ENCODE results near the gene KCTD17.

The KCTD17 gene

DNA sequence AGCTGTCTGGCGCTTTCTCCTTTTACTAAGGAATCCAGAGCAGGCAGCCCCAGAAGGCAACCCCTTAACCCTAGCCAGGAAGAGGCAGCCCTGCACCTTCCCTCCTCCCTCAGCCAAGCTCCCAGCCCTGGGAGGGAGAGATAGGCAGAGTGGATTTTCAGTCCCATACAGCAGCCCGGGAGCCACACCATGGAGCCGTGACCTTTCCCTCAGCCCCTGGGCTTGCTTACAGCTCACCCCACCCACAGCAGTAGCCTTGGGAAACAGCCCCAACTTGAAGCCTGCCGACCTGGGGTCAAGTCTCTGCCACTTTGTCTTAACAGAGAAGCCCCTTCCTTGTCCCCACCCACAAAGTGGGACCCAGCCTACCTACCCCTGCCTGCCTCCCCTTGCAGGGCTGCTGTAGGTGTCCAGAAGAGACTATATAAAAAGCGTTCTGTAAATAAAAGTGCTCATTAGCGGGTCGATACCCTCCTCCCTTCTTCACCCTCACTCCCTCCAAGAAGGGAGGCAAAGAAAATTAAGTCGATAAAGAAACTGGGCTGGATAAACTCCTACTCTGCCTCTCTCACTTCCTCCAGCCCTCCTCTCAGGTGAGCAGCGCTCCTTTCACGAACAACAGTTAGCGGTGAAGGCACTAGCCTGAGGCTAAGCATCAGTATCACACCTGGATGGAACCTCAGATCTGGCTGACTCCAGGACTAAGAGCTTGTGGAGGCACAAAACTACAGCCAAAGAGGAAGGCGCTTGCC lies 36.5 kb upstream of the KCTD17 start:
- H3K27me3 ChIP-seq (ENCODE audit: control insufficient read depth, insufficient read depth, low read length), result no peaks in the 10 kb centered on the region
- H3K9ac ChIP-seq (ENCODE audit: low read length), result peak overlapping the region; percentile 17
- peaks cover 3% of the 10 kb centered on the region for H3K36me3 ChIP-seq (ENCODE audit: control insufficient read depth, insufficient read depth, low read length)
- peak overlapping the region; percentile 19 for H3K4me3 ChIP-seq (ENCODE audit: low read length)
- H3K27ac ChIP-seq (ENCODE audit: low read depth, low read length), result no peak overlapping the region
- H3K4me1 ChIP-seq (ENCODE audit: control insufficient read depth, insufficient read depth, low read length), result peaks cover 7% of the 10 kb centered on the region

DNA sequence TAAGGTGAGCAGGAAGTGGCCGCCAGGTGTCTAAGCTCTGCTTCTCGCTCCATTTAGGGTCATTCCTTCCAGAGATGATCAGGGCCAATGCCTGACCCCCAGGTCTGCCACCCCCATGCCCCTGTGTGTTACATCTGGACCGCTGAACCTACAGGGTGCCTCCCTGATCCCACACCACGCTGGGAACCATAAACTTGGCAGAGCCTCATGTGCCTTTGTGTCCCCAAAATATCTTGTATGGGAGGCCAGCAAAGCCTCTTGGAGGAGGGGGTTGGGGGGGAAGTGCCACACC lies 36.0 kb upstream of the KCTD17 start:
- peaks cover 9% of the 10 kb centered on the region for H3K4me1 ChIP-seq (ENCODE audit: control insufficient read depth, insufficient read depth, low read length)
- H3K27ac ChIP-seq (ENCODE audit: low read depth, low read length), result no peak overlapping the region
- H3K36me3 ChIP-seq (ENCODE audit: control insufficient read depth, insufficient read depth, low read length), result peaks cover 3% of the 10 kb centered on the region
- H3K9ac ChIP-seq (ENCODE audit: low read length), result peak overlapping the region; percentile 17
- peak overlapping the region; percentile 19 for H3K4me3 ChIP-seq (ENCODE audit: low read length)
- H3K27me3 ChIP-seq (ENCODE audit: control insufficient read depth, insufficient read depth, low read length), result no peaks in the 10 kb centered on the region

DNA sequence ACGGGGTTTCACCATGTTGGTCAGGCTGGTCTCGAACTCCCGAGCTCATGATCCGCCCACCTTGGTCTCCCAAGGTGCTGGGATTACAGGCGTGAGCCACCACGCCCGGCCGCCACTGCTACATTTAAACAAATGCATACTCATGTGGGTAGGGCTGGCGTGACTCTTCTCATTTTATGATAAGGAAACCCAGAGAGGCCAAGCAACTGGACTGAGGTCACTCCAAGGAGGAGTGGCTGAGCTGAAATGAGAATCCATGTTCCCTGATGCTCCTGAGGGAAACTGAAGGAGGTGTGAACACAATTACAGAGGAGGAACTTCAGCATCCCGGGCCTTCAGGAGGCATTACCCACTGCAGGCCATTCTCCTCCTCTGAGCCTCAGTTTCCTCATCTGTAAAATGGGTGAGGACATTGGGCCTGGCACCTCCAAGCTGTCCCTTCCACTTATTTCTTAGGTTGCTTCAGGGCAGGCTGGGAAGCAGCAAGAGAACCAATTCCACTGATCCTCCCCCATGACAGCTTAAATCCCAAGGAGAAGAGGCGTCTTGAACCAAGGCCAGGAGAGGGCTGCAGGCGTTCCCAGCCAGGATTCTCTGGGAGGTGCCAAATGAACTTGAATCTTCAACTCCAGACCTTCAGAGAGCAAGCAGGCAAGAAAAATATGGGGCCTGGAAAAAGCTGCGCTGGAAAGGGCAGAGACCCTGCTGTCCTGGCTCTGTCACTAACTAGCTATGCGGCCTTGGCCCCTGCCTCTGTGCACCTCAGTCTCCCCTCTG lies 35.2 kb upstream of the KCTD17 start:
- H3K27me3 ChIP-seq (ENCODE audit: control insufficient read depth, insufficient read depth, low read length), result no peaks in the 10 kb centered on the region
- H3K9ac ChIP-seq (ENCODE audit: low read length), result no peak overlapping the region
- H3K27ac ChIP-seq (ENCODE audit: low read depth, low read length), result no peak overlapping the region
- peaks cover 9% of the 10 kb centered on the region for H3K4me1 ChIP-seq (ENCODE audit: control insufficient read depth, insufficient read depth, low read length)
- H3K4me3 ChIP-seq (ENCODE audit: low read length), result peak overlapping the region; percentile 20
- peaks cover 3% of the 10 kb centered on the region for H3K36me3 ChIP-seq (ENCODE audit: control insufficient read depth, insufficient read depth, low read length)

DNA sequence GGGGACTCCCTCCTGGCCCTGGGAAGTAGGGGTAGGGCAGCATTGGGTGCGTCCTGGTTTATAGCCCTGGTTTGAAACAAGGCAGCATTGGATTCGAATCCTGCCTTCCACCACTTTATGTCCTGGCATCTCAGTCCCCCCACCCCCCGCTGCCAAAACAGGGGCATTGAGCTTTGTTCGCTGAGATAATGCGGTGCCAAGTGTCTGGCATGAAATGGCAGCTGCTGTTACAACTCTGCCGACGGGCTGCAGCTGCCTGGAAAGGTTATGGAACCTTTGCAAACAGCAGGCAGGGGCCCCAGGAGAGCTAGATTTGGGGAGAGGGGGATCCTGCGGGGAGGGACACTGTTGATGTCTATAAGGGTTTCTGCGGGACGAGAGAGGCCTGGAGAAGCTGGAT lies 34.2 kb upstream of the KCTD17 start:
- H3K9ac ChIP-seq (ENCODE audit: low read length), result no peak overlapping the region
- H3K4me1 ChIP-seq (ENCODE audit: control insufficient read depth, insufficient read depth, low read length), result peaks cover 9% of the 10 kb centered on the region
- H3K36me3 ChIP-seq (ENCODE audit: control insufficient read depth, insufficient read depth, low read length), result peaks cover 3% of the 10 kb centered on the region
- peak overlapping the region; percentile 82 for H3K4me3 ChIP-seq (ENCODE audit: low read length)
- no peaks in the 10 kb centered on the region for H3K27me3 ChIP-seq (ENCODE audit: control insufficient read depth, insufficient read depth, low read length)
- no peak overlapping the region for H3K27ac ChIP-seq (ENCODE audit: low read depth, low read length)

DNA sequence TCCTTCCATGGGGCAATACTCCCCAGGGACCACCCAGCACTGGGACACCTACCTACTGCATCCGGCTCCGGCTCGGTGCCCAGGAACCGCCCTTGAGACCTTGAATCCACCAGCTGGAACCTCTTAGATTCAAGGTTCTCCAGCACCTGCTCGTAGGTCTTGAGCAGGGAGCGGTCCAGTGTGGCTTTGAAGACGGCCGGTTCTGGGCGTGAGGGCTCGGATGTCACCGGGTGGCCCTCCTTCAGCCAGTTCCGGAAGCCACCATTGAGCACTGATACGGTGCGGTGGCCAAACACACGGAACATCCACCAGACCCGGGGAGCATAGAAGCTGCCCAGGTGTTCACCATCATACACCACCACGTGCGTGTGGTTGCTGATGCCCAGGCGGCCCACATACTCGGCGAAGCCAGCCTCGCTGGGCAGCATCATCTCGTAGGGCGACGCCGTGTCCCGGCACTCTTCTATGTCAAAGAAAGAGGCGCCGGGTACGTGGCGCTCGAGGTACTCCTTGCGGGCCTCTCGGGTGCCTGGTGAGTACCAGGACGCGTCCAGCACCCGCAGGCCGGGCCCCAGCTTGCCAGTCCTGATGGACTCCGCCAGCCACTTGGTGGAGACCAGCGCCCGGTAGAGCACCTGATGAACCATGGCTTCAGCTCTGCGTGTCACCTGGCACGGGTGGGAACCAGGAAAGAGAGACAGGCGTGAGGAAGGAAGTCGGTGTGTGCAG lies 33.3 kb upstream of the KCTD17 start:
- Histone ChIP-seq H3K36me3 (ENCODE audit: control insufficient read depth, insufficient read depth, low read length) (peaks cover 3% of the 10 kb centered on the region), H3K27me3 (ENCODE audit: control insufficient read depth, insufficient read depth, low read length) (no peaks in the 10 kb centered on the region), H3K27ac (ENCODE audit: low read depth, low read length) (no peak overlapping the region), H3K4me3 (ENCODE audit: low read length) (peak overlapping the region; percentile 82), H3K9ac (ENCODE audit: low read length) (peak overlapping the region; percentile 61), H3K4me1 (ENCODE audit: control insufficient read depth, insufficient read depth, low read length) (peaks cover 9% of the 10 kb centered on the region)

DNA sequence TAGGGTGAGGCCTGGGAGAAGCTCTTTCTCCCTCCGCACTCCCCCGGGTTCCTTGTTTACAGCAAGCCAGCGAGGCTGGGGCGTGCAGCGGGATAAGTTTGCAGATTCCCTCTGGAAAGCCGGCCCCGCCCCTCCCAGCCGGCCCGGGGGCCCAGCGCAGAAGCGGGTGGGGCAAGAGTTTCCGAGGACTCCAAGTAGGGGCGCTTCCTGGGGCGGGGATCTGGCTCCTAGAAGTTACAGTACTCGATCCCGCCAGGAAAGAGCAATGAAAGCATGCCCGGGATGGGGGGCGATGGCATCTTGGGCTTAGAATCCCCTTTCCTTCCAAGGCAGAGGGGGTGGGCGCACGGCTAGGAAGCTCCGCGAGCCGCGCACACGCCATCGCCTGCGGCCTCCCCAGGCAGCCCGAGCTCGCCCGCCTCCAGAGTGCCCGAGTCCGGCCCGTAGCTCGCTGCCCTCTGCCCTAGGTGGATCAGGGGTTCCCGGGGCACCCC lies 32.7 kb upstream of the KCTD17 start:
- peak overlapping the region; percentile 82 for H3K4me3 ChIP-seq (ENCODE audit: low read length)
- peaks cover 3% of the 10 kb centered on the region for H3K36me3 ChIP-seq (ENCODE audit: control insufficient read depth, insufficient read depth, low read length)
- H3K4me1 ChIP-seq (ENCODE audit: control insufficient read depth, insufficient read depth, low read length), result peaks cover 9% of the 10 kb centered on the region
- H3K9ac ChIP-seq (ENCODE audit: low read length), result peak overlapping the region; percentile 61
- H3K27me3 ChIP-seq (ENCODE audit: control insufficient read depth, insufficient read depth, low read length), result no peaks in the 10 kb centered on the region
- H3K27ac ChIP-seq (ENCODE audit: low read depth, low read length), result peak overlapping the region; percentile 58

DNA sequence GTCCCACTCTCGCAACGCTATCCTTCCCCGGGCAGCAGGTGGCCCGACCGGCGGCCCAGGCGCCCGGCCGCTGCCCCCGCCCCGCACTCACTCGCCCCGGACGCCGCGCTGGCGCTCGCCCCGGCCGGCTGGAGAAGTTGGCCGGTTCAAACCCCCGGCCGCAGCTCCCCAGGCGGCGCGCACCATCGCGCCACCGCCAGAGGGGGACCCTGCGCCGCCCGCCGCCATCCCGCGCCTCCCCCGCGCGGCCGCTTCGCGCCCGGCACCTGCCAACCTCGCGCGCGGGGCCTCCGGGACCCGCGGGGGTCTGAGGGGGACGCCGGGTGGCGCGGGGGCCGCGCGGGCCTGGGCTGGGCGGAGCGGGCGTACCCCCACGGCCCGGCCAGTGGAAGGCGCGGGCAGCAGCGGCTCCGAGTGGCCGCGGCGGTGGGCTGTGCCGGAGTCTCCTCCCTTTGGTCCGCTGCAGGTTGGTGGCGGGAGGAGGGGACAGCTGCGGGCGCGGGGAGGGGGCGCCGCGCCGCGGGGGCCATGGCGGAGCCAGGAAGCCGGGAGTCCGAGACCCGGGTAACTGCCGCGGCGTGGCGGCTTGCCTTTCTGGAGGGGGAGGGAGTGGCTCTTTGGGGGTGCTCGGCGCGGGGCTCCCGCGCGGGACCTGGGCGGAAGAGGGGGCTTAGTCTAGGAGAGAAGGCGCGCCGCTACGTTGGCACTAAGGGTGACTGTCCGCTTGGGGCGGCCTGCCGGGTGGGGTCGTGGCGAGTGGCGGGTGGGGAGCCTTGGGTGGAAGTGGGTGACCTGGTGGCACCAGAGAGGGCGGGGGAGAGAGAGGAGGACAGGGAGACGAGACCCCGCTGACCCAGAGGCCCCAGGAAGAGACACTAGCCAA lies 32.0 kb upstream of the KCTD17 start, which contains the start of the genes MPST and TST:
TSS of gene MPST (plus strand) at position 434 of the 883 bp plus-strand sequence. CDS start at position 529, 95 bp downstream.
TSS of gene TST (minus strand) at position 139 of the 883 bp plus-strand sequence. CDS start 715 bp downstream, outside the sequence.
- peaks cover 9% of the 10 kb centered on the region for H3K4me1 ChIP-seq (ENCODE audit: control insufficient read depth, insufficient read depth, low read length)
- no peaks in the 10 kb centered on the region for H3K27me3 ChIP-seq (ENCODE audit: control insufficient read depth, insufficient read depth, low read length)
- H3K36me3 ChIP-seq (ENCODE audit: control insufficient read depth, insufficient read depth, low read length), result peaks cover 3% of the 10 kb centered on the region
- H3K9ac ChIP-seq (ENCODE audit: low read length), result peak within 1 kb of the TSS; percentile 61
- peak within 1 kb of the TSS; percentile 77 for H3K27ac ChIP-seq (ENCODE audit: low read depth, low read length)
- peak within 1 kb of the TSS; percentile 86 for H3K4me3 ChIP-seq (ENCODE audit: low read length)

DNA sequence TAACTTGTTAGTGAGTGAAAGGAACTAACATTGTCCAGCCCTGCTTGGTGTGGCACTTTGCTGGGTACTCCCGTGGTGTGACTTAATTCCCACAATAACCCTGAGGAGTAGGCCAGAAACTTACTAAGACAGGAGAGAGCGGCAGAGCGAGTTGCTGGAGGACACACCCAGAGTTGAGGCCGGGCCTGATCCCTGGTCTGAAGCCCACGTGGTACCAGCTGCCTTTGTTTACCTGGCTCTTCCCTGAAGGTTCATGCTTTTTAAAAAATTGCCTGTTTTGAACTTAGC lies 31.4 kb upstream of the KCTD17 start:
- no peaks in the 10 kb centered on the region for H3K27me3 ChIP-seq (ENCODE audit: control insufficient read depth, insufficient read depth, low read length)
- H3K27ac ChIP-seq (ENCODE audit: low read depth, low read length), result peak overlapping the region; percentile 77
- H3K4me3 ChIP-seq (ENCODE audit: low read length), result peak overlapping the region; percentile 86
- peaks cover 3% of the 10 kb centered on the region for H3K36me3 ChIP-seq (ENCODE audit: control insufficient read depth, insufficient read depth, low read length)
- peaks cover 9% of the 10 kb centered on the region for H3K4me1 ChIP-seq (ENCODE audit: control insufficient read depth, insufficient read depth, low read length)
- peak overlapping the region; percentile 45 for H3K9ac ChIP-seq (ENCODE audit: low read length)

DNA sequence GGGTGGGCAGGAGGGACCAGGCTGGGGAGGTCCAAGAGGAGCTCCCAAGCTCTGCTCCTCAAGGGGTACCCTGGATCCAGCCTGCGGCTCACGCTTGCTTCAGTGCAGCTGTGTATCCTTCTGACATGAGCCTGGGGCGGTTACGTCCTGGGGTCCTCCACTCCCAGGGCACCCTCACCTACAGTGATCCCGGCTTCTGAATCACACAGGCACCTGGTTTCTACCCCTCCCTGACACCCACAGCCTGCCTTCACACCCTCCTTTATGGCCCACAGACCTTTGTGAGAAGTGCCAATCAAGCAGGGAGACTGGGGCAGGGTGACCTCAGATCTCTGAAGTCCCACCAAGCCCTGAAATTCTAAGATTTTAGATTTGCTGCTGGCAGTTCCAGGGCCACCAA lies 30.5 kb upstream of the KCTD17 start:
- H3K27me3 ChIP-seq (ENCODE audit: control insufficient read depth, insufficient read depth, low read length), result no peaks in the 10 kb centered on the region
- peaks cover 5% of the 10 kb centered on the region for H3K36me3 ChIP-seq (ENCODE audit: control insufficient read depth, insufficient read depth, low read length)
- no peak overlapping the region for H3K9ac ChIP-seq (ENCODE audit: low read length)
- no peak overlapping the region for H3K4me3 ChIP-seq (ENCODE audit: low read length)
- H3K4me1 ChIP-seq (ENCODE audit: control insufficient read depth, insufficient read depth, low read length), result peaks cover 9% of the 10 kb centered on the region
- no peak overlapping the region for H3K27ac ChIP-seq (ENCODE audit: low read depth, low read length)

DNA sequence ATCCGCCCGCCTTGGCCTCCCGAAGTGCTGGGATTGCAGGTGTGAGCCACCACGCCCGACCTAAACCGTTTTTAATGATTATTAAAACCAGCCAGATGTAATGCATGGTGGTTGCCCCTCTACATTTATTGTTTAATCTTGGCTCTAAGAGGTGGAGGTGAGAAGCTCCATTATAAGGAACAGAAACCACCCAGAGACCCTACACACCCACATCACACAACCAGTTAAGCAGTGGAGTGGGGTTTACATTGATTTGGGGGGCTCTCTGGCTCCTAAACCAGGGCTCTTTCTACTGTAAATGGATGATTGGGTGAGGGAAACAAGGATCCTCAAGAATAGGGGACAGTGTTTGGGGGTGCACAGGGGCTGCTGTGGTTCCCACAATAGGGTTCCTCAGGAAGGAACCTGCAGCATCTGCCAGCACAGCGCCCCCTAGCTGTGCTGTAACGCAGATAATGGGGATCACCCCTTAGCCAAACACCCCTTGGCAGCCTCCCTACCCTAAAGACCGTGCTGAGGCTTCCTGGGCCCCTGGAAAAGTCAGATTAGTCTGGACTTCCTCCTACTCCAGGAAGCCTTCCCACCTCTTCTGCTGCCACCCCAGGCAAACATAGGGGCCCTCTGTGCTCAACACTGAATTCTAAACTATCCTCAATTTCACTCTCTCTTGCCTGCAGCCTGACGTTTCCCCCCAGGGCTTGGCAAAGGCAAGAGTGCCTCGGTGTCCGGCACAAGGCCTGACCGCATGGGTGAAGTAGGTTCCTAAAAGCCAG lies 29.6 kb upstream of the KCTD17 start:
- peaks cover 11% of the 10 kb centered on the region for H3K36me3 ChIP-seq (ENCODE audit: control insufficient read depth, insufficient read depth, low read length)
- no peak overlapping the region for H3K27ac ChIP-seq (ENCODE audit: low read depth, low read length)
- peaks cover 9% of the 10 kb centered on the region for H3K4me1 ChIP-seq (ENCODE audit: control insufficient read depth, insufficient read depth, low read length)
- no peak overlapping the region for H3K4me3 ChIP-seq (ENCODE audit: low read length)
- H3K9ac ChIP-seq (ENCODE audit: low read length), result no peak overlapping the region
- H3K27me3 ChIP-seq (ENCODE audit: control insufficient read depth, insufficient read depth, low read length), result no peaks in the 10 kb centered on the region
